ENCODE data around the gene PSTPIP2. TPM values are rescaled to one million over a fixed set of nuclear protein-coding genes. Genes with fewer than 3 reads are reported as not detected.

The PSTPIP2 gene
- total and polyA plus RNA-seq, 2 of the 13 experiments (the other 11 are each of a cell fraction or from before 2014, with no cell fraction given): 0.25 to 0.27 TPM

- TF ChIP-seq ZNF124 (CRISPR knock-in tag; IDR thresholded peaks at IDR 0.05): 0 out of 2 replicates have a peak, but pooled peaks have one; percentile 33
- peak; percentile 43; the same call in 1 of the 2 replicates for TF ChIP-seq ATF1 (CRISPR knock-in tag; IDR thresholded peaks at IDR 0.05)
- TF ChIP-seq MLXIP (CRISPR knock-in tag; IDR thresholded peaks at IDR 0.05; ENCODE audit: borderline replicate concordance): no peak
- no peak for TF ChIP-seq ZNF407 (CRISPR knock-in tag; IDR thresholded peaks at IDR 0.05; ENCODE audit: not compliant biosample characterization)
- no peak for TF ChIP-seq SCMH1 (CRISPR knock-in tag; IDR thresholded peaks at IDR 0.05; ENCODE audit: borderline replicate concordance)
- no peak for TF ChIP-seq SRSF4 (IDR thresholded peaks at IDR 0.05; ENCODE audit: low read depth, low read length, poor library complexity, severe bottlenecking)
- TF ChIP-seq ZNF441 (CRISPR knock-in tag; IDR thresholded peaks at IDR 0.05; ENCODE audit: borderline replicate concordance): no peak
- peak; percentile 58; the same call in 1 of the 2 replicates for TF ChIP-seq ARID3A (IDR thresholded peaks at IDR 0.05; ENCODE audit: low read depth, low read length)
- no peak for TF ChIP-seq ZNF3 (CRISPR knock-in tag; IDR thresholded peaks at IDR 0.05)
- TF ChIP-seq TCF7 (IDR thresholded peaks at IDR 0.05; ENCODE audit: low read depth): peak; percentile 95
- 0 out of 2 replicates have a peak, but pooled peaks have one; percentile 31 for TF ChIP-seq ZNF710 (CRISPR knock-in tag; IDR thresholded peaks at IDR 0.05; ENCODE audit: borderline replicate concordance)
- TF ChIP-seq ARHGAP35 (CRISPR knock-in tag; IDR thresholded peaks at IDR 0.05; ENCODE audit: borderline replicate concordance): no peak
- no peak for TF ChIP-seq NFRKB (IDR thresholded peaks at IDR 0.05)
- TF ChIP-seq TAF1 (CRISPR knock-in tag; IDR thresholded peaks at IDR 0.05): no peak
Observed at GRCh38 chr18:46051731-46052461, 20.2 kb downstream of the PSTPIP2 start (continued).

Data from HepG2 (cell line).